GM12878 (cell line): ENCODE measurements around the gene CRX. TPM values are rescaled to one million over a fixed set of nuclear protein-coding genes. Genes with fewer than 3 reads are reported as not detected.

Experiments
- ATAC-seq: fragments of 200-7000 bp; cut with Tn5 transposase; 3 replicates; pipeline ENCODE4 v1.9.1; 2020; ENCODE audit warnings: mild to moderate bottlenecking, moderate library complexity
- BruUV-seq: library from RNA; stranded (reverse); fragments of 400-500 nt; replicated peaks from 2 replicates; lab custom pipeline; 2021; lab: Mats Ljungman, UMichigan
- CTCF ChIA-PET: fragments of 300-600 bp; sonication (Branson Sonifier 250); formaldehyde crosslinking; extraction: SDS; loops from one replicate; lab custom pipeline; 2021; ENCODE audit warnings: inconsistent platforms; lab: Yijun Ruan, JAX
- POLR2A ChIA-PET: fragments of 350-600 bp; formaldehyde crosslinking; extraction: SDS; loops from one replicate; lab custom pipeline; 2021; ENCODE audit warnings: inconsistent platforms; lab: Charles Lee
- RAD21 ChIA-PET: fragments of 300-600 bp; sonication (Branson Sonifier 250); formaldehyde crosslinking; loops from one replicate; lab custom pipeline; 2023; ENCODE audit warnings: antibody characterized with exemption; ENCODE audit not compliant: unreplicated experiment; lab: Charles Lee
- SMC1A ChIA-PET: fragments of 300-600 bp; sonication (Branson Sonifier 250); formaldehyde crosslinking; loops from one replicate; lab custom pipeline; 2023; ENCODE audit not compliant: unreplicated experiment, uncharacterized antibody; lab: Charles Lee
- DNase-seq: peaks from one replicate; pipeline ENCODE4 v3.0.0-alpha.2; 2011; ENCODE audit warnings: low read depth, low spot score
- FAIRE-seq: peaks from 3 replicates; lab custom pipeline; 2011; peaks lifted over from hg19 to GRCh38; lab: Jason Lieb, UNC
- H2AFZ ChIP-seq: 2 replicates; pipeline ENCODE4 v1.6.0; 2011; ENCODE audit warnings: low read depth, low read length, control low read depth; ENCODE audit not compliant: control insufficient read depth
- H3K27ac ChIP-seq: 2 replicates; pipeline ENCODE4 v1.5.1; 2011; ENCODE audit warnings: control low read depth; ENCODE audit not compliant: control insufficient read depth, insufficient read depth
- H3K27me3 ChIP-seq, 2 experiments: replicated peaks in 1 of 2; 2 replicates each; pipeline versions ENCODE4 v1.6.0 to v1.6.1; 2011; ENCODE audit warnings: low read length in 1 of 2; ENCODE audit not compliant: control insufficient read depth in 2 of 2, insufficient read depth in 2 of 2
- H3K36me3 ChIP-seq, 2 experiments: 2 replicates each; pipeline ENCODE4 v1.5.1; 2011; ENCODE audit warnings: low read length in 1 of 2; ENCODE audit not compliant: control insufficient read depth in 2 of 2, insufficient read depth in 2 of 2
- H3K4me1 ChIP-seq: 2 replicates; pipeline ENCODE4 v1.6.1; 2011; ENCODE audit warnings: mild to moderate bottlenecking, low read length, moderate library complexity, mixed read lengths; ENCODE audit not compliant: control insufficient read depth, insufficient read depth
- H3K4me2 ChIP-seq: 2 replicates; pipeline ENCODE4 v1.6.0; 2011; ENCODE audit warnings: control low read depth; ENCODE audit not compliant: control insufficient read depth, insufficient read depth
- H3K4me3 ChIP-seq: fragments of 200-600 bp; sonication (generic); 2 replicates; pipeline ENCODE4 v1.5.1; 2016
- H3K79me2 ChIP-seq: 2 replicates; pipeline ENCODE4 v1.6.0; 2011; ENCODE audit warnings: low read length; ENCODE audit not compliant: control insufficient read depth, insufficient read depth
- H3K9ac ChIP-seq: 2 replicates; pipeline ENCODE4 v1.8.0; 2011; ENCODE audit warnings: low read length, control low read depth, mixed read lengths; ENCODE audit not compliant: control insufficient read depth, insufficient read depth
- H3K9me3 ChIP-seq: replicated peaks from 3 replicates; pipeline ENCODE4 v1.5.1; 2011; ENCODE audit warnings: mild to moderate bottlenecking, low read length; ENCODE audit not compliant: control insufficient read depth, insufficient read depth
- H4K20me1 ChIP-seq: 2 replicates; pipeline ENCODE4 v1.6.0; 2011; ENCODE audit not compliant: control insufficient read depth, insufficient read depth
- BCL11A ChIP-seq: IDR thresholded peaks from 2 replicates; pipeline ENCODE4 v1.6.1; 2011; ENCODE audit warnings: low read depth, low read length
- E4F1 ChIP-seq: fragments of 450-650 bp; IDR thresholded peaks from 2 replicates; pipeline ENCODE4 v1.6.1; 2018; ENCODE audit warnings: borderline replicate concordance, mild to moderate bottlenecking; ENCODE audit not compliant: partially characterized antibody
- MEF2A ChIP-seq: IDR thresholded peaks from 2 replicates; pipeline ENCODE4 v1.6.1; 2011; ENCODE audit warnings: low read depth, mild to moderate bottlenecking, low read length, moderate library complexity; ENCODE audit not compliant: insufficient read depth
- MYB ChIP-seq: fragments of 150-350 bp; IDR thresholded peaks from 2 replicates; pipeline ENCODE4 v1.6.1; 2014; ENCODE audit warnings: mild to moderate bottlenecking, low read depth, low read length, borderline replicate concordance
- NFYA ChIP-seq: IDR thresholded peaks from 2 replicates; pipeline ENCODE4 v1.6.1; 2011; ENCODE audit warnings: low read depth, mild to moderate bottlenecking, low read length, improper control_type of control experiment, borderline replicate concordance
- POLR2AphosphoS2 ChIP-seq: IDR thresholded peaks from 2 replicates; pipeline ENCODE4 v1.6.1; 2011; ENCODE audit warnings: low read depth, mild to moderate bottlenecking, low read length, improper control_type of control experiment, moderate library complexity
- SMARCA5 ChIP-seq: fragments of 450-650 bp; IDR thresholded peaks from 2 replicates; pipeline ENCODE4 v1.6.1; 2017; ENCODE audit warnings: mild to moderate bottlenecking
- TCF12 ChIP-seq: IDR thresholded peaks from 2 replicates; pipeline ENCODE4 v1.6.1; 2011; ENCODE audit warnings: low read depth, mild to moderate bottlenecking, low read length
- WGBS: methylation state at CpG from one replicate; pipeline ENCODE4 v1.1.6; 2016; ENCODE audit warnings: low lambda C conversion rate; ENCODE audit not compliant: insufficient replicate concordance, insufficient coverage; ENCODE audit errors: missing lambda C conversion rate; 5-methylcytosine and 5-hydroxymethylcytosine counted together
- in situ Hi-C: fragments of 300-500 bp; cut with MboI; formaldehyde crosslinking; loops from 9 replicates; pipeline ENCODE4 v1.14.3; 2018; ENCODE audit warnings: mixed read lengths
- intact Hi-C: fragments of 100-400 bp; cut with micrococcal nuclease; formaldehyde crosslinking; loops from one replicate; pipeline ENCODE4 v1.14.2; 2022; ENCODE audit not compliant: unreplicated experiment
- polyA plus RNA-seq, 11 experiments: library from polyadenylated mRNA; depleted of rRNA in 4 of 11; unstranded in 6 of 11; stranded (reverse) in 5 of 11; fragments of >200 nt; fragmentation: Nextera tagmentation in 4 of 11; fragmentation: Illumina TruSeq in 1 of 11; extraction: Ambion mirVana in 4 of 11; extraction: Trizol in 1 of 11; gene quantifications; 1 replicate in 1 of 11; 2 replicates in 10 of 11; pipeline versions ENCODE4 v1.2.1 to v1.2.3, GENCODE V29; 2011 to 2016; ENCODE audit warnings: inconsistent platforms in 2 of 11, missing spikeins in 2 of 11, low read depth in 1 of 11
- total RNA-seq, 4 experiments: library from RNA; depleted of rRNA in 3 of 4; stranded (reverse); fragments of >200 nt in 3 of 4; fragmentation: Illumina TruSeq in 1 of 4; extraction: Trizol in 1 of 4; gene quantifications; 2 replicates each; pipeline versions ENCODE4 v1.2.1 to v1.2.3, GENCODE V29; 2013 to 2021

CRX gene
- total and polyA plus RNA-seq, 10 of the 15 experiments (the other 5 are each of a cell fraction or from before 2014, with no cell fraction given): not detected

- TF ChIP-seq POLR2AphosphoS2 (no peak), BCL11A (no peak), NFYA (no peak), SMARCA5 (no peak), MYB (no peak), TCF12 (no peak)
Measured at GRCh38 chr19:47780215-47780551, 41.6 kb upstream of the CRX start (continued).

GRCh38 chr19:47781590-47782262, 40.0 kb upstream of the CRX start:
- no peak overlapping the region for H3K4me2 ChIP-seq
- ATAC-seq (no peak), FAIRE-seq (no peak), DNase-seq (no peak)
- no peaks in the 10 kb centered on the region; a peak in 1 of 4 replicates for H3K36me3 ChIP-seq
- H3K9ac ChIP-seq: no peak overlapping the region
- no peak overlapping the region for H3K4me3 ChIP-seq
- H3K9me3 ChIP-seq: no peaks in the 10 kb centered on the region
- no peaks in the 10 kb centered on the region for H3K27me3 ChIP-seq
- ChIA-PET RAD21 (no interaction called here), SMC1A (no interaction called here), POLR2A (no interaction called here), CTCF (interaction anchor here (0.5 to 1.4 kb wide), 4 partner anchors 9 to 488 kb away, joined by 3 read pairs; no protein-coding TSS in a partner anchor)
- peaks cover 18% of the 10 kb centered on the region for H3K79me2 ChIP-seq
- no peak overlapping the region for H2AFZ ChIP-seq
- BruUV-seq: no TSS peak
- intact Hi-C loops (no loop called here), in situ Hi-C loops (no loop called here)
- H3K27ac ChIP-seq: no peak overlapping the region
- H3K4me1 ChIP-seq: peaks cover 6% of the 10 kb centered on the region
- no peaks in the 10 kb centered on the region for H4K20me1 ChIP-seq
- TF ChIP-seq E4F1: no peak
- no peak for TF ChIP-seq MEF2A
- 93% methylated on average over 9 of the region's 9 CpGs for WGBS
